SK-N-SH (cell line): Measurements from ENCODE around the gene EIF5AL1. TPM values are rescaled to one million over a fixed set of nuclear protein-coding genes. Genes with fewer than 3 reads are reported as not detected.

Source experiments
- CTCF ChIA-PET: fragments of 300-600, 350-600 bp; formaldehyde crosslinking; extraction: SDS; loops from one replicate; lab custom pipeline; 2021; lab: Yijun Ruan, JAX
- POLR2A ChIA-PET: fragments of 350-600 bp; sonication (Branson Sonifier 250); formaldehyde crosslinking; extraction: SDS; loops from one replicate; lab custom pipeline; 2020; ENCODE audit warnings: antibody characterized with exemption, inconsistent platforms; lab: Yijun Ruan, JAX
- DNase-seq: peaks from one replicate; pipeline ENCODE4 v3.0.0; 2012
- H2AFZ ChIP-seq: fragments of 200-600 bp; sonication (generic); 2 replicates; pipeline ENCODE4 v1.8.1; 2016; ENCODE audit warnings: antibody characterized with exemption, mild to moderate bottlenecking, low read depth
- H3F3A ChIP-seq: fragments of 200-600 bp; sonication (generic); replicated peaks from 2 replicates; pipeline ENCODE3; 2016; ENCODE audit warnings: antibody characterized with exemption, mild to moderate bottlenecking; ENCODE audit not compliant: insufficient read depth
- H3K27ac ChIP-seq, 2 experiments: fragments of 200-500 bp in 1 of 2; fragments of 200-600 bp in 1 of 2; sonication (Bioruptor generic) in 1 of 2; sonication (generic), shearing (Covaris generic) in 1 of 2; 2 replicates each; pipeline versions ENCODE4 v1.5.1 to v1.6.1; 2014 to 2016; ENCODE audit warnings: low read depth in 2 of 2, inconsistent platforms in 1 of 2, low read length in 1 of 2, mild to moderate bottlenecking in 1 of 2, mixed read lengths in 1 of 2
- H3K27me3 ChIP-seq: fragments of 200-600 bp; sonication (generic), shearing (Covaris generic); 2 replicates; pipeline ENCODE4 v1.6.1; 2016; ENCODE audit warnings: mixed run types; ENCODE audit not compliant: insufficient read depth
- H3K36me3 ChIP-seq, 2 experiments: fragments of 200-500 bp in 1 of 2; fragments of 200-600 bp in 1 of 2; sonication (Bioruptor generic) in 1 of 2; sonication (generic) in 1 of 2; replicated peaks in 1 of 2; 2 replicates each; pipeline versions ENCODE3 to v1.5.1; 2014 to 2016; ENCODE audit warnings: low read length in 1 of 2, mild to moderate bottlenecking in 1 of 2; ENCODE audit not compliant: insufficient read depth in 2 of 2, control insufficient read depth in 1 of 2
- H3K4me1 ChIP-seq, 2 experiments: fragments of 200-500 bp in 1 of 2; fragments of 200-600 bp in 1 of 2; sonication (Bioruptor generic) in 1 of 2; sonication (generic), shearing (Covaris generic) in 1 of 2; 2 replicates each; pipeline versions ENCODE4 v1.5.1 to v1.6.1; 2014 to 2016; ENCODE audit warnings: low read depth in 1 of 2, low read length in 1 of 2, mixed run types in 1 of 2; ENCODE audit not compliant: insufficient read depth in 2 of 2, control insufficient read depth in 1 of 2
- H3K4me2 ChIP-seq: fragments of 200-600 bp; sonication (generic), shearing (Covaris generic); 2 replicates; pipeline ENCODE4 v1.6.1; 2017; ENCODE audit warnings: mixed run types
- H3K4me3 ChIP-seq, 2 experiments: fragments of 200-500 bp in 1 of 2; fragments of 200-600 bp in 1 of 2; sonication (Bioruptor generic) in 1 of 2; sonication (generic), shearing (Covaris generic) in 1 of 2; 2 replicates each; pipeline versions ENCODE4 v1.5.1 to v1.8.1; 2014 to 2016; ENCODE audit warnings: low read depth in 2 of 2, inconsistent platforms in 1 of 2, low read length in 1 of 2, mild to moderate bottlenecking in 1 of 2, mixed read lengths in 1 of 2, moderate library complexity in 1 of 2
- H3K79me2 ChIP-seq: fragments of 200-600 bp; sonication (generic); 2 replicates; pipeline ENCODE4 v1.8.1; 2017; ENCODE audit warnings: mild to moderate bottlenecking; ENCODE audit not compliant: insufficient read depth
- H3K9ac ChIP-seq: fragments of 200-600 bp; sonication (generic); 2 replicates; pipeline ENCODE4 v1.6.1; 2017; ENCODE audit warnings: mixed run types
- H3K9me2 ChIP-seq: fragments of 200-600 bp; sonication (generic); 2 replicates; pipeline ENCODE4 v1.6.1; 2017; ENCODE audit warnings: mixed run types
- H3K9me3 ChIP-seq: fragments of 200-600 bp; sonication (generic); 2 replicates; pipeline ENCODE4 v1.6.1; 2017; ENCODE audit warnings: mixed run types, mild to moderate bottlenecking, moderate library complexity
- H4K20me1 ChIP-seq: fragments of 200-600 bp; sonication (generic); 2 replicates; pipeline ENCODE4 v1.6.1; 2017; ENCODE audit warnings: mild to moderate bottlenecking, mixed run types; ENCODE audit not compliant: insufficient read depth
- ELF1 ChIP-seq: IDR thresholded peaks from 2 replicates; pipeline ENCODE4 v1.4.0; 2012
- FOSL2 ChIP-seq: IDR thresholded peaks from 2 replicates; pipeline ENCODE4 v1.4.0; 2012; ENCODE audit warnings: low read depth, mild to moderate bottlenecking, moderate library complexity, borderline replicate concordance
- GATA2 ChIP-seq: sonication (generic); formaldehyde crosslinking; IDR thresholded peaks from 2 replicates; pipeline ENCODE4 v1.5.0; 2020; ENCODE audit warnings: mild to moderate bottlenecking, missing genetic modification reagents
- PBX3 ChIP-seq: IDR thresholded peaks from 2 replicates; pipeline ENCODE4; 2012
- REST ChIP-seq: IDR thresholded peaks from 2 replicates; pipeline ENCODE4 v1.6.1; 2012; ENCODE audit warnings: mild to moderate bottlenecking, low read depth, low read length, moderate library complexity
- TCF12 ChIP-seq: IDR thresholded peaks from 2 replicates; pipeline ENCODE4 v1.4.0; 2012
- YY1 ChIP-seq: IDR thresholded peaks from 2 replicates; pipeline ENCODE4 v1.4.0; 2012; ENCODE audit warnings: low read depth, mild to moderate bottlenecking
- ZBTB33 ChIP-seq: IDR thresholded peaks from 2 replicates; pipeline ENCODE4 v1.4.0; 2012; ENCODE audit warnings: low read depth, borderline replicate concordance
- WGBS: methylation state at CpG from one replicate; pipeline ENCODE4 v1.1.6; 2017; ENCODE audit warnings: low lambda C conversion rate; 5-methylcytosine and 5-hydroxymethylcytosine counted together
- polyA plus RNA-seq, 3 experiments: library from polyadenylated mRNA; depleted of rRNA; stranded (reverse); fragments of >200 nt; gene quantifications; 2 replicates each; pipeline ENCODE4 v1.2.3, GENCODE V29; 2012

Gene EIF5AL1
- polyA plus RNA-seq, 1 of the 3 experiments (the other 2 are of a cell fraction): 0.26 TPM

- Histone ChIP-seq H2AFZ (no peak overlapping the region), H3K27me3 (no peaks in the 10 kb centered on the region; the same call in 1 of the 2 replicates), H3K9me2 (no peaks in the 10 kb centered on the region), H3K36me3 (no peaks in the 10 kb centered on the region), H3K4me3 (no peak overlapping the region), H3K4me2 (no peak overlapping the region), H3K9ac (no peak overlapping the region), H4K20me1 (no peaks in the 10 kb centered on the region), H3K4me1 (no peaks in the 10 kb centered on the region), H3K27ac (no peak overlapping the region), H3K79me2 (no peaks in the 10 kb centered on the region), H3F3A (no peaks in the 10 kb centered on the region), H3K9me3 (no peaks in the 10 kb centered on the region)
- ChIA-PET POLR2A (no interaction called here), CTCF (no interaction called here)
- 17% methylated on average over 2 of the region's 2 CpGs for WGBS
- no peak for DNase-seq
- no peak for TF ChIP-seq REST
- TF ChIP-seq FOSL2: peak; percentile 11; the same call in 1 of the 2 replicates
Observed at GRCh38 chr10:79559726-79560125, 47.4 kb downstream of the EIF5AL1 start.

- no peaks in the 10 kb centered on the region for H3K9me3 ChIP-seq
- H3K4me3 ChIP-seq: no peak within 1 kb of the TSS
- no peaks in the 10 kb centered on the region for H3K4me1 ChIP-seq
- 40% methylated on average over 1 of the region's 1 CpG for WGBS
- TF ChIP-seq ZBTB33 (no peak), PBX3 (no peak), ELF1 (no peak), TCF12 (no peak), GATA2 (no peak), YY1 (no peak)
- TF ChIP-seq, all 33 proteins: peak for 0
- H3K9me2 ChIP-seq: no peaks in the 10 kb centered on the region
- ChIA-PET POLR2A (interaction anchor here (0.6 kb wide), 1 partner anchor 268 kb away, joined by 3 read pairs; no protein-coding TSS in a partner anchor), CTCF (interaction anchor here (1.3 kb wide), 2 partner anchors 12 to 369 kb away, joined by 3 to 4 read pairs; no protein-coding TSS in a partner anchor)
- H3K27ac ChIP-seq: no peak within 1 kb of the TSS
- peaks cover 2% of the 10 kb centered on the region; the same call in 1 of the 2 replicates for H3K27me3 ChIP-seq
- H3K9ac ChIP-seq: no peak within 1 kb of the TSS
- H3F3A ChIP-seq: no peaks in the 10 kb centered on the region
- no peaks in the 10 kb centered on the region for H3K79me2 ChIP-seq
- DNase-seq: no peak
- no peak within 1 kb of the TSS for H2AFZ ChIP-seq
- H4K20me1 ChIP-seq: no peaks in the 10 kb centered on the region
- H3K4me2 ChIP-seq: no peak within 1 kb of the TSS
- H3K36me3 ChIP-seq: no peaks in the 10 kb centered on the region
Observed at GRCh38 chr10:79560160-79560709, 47.9 kb downstream of the EIF5AL1 start, which contains the start of gene SFTPA2. Gene SFTPA2, minus strand, starts transcription at chr10:79560407. Its CDS starts 924 bp downstream, at chr10:79559483.
